GM13977 (cell line): Measurements from ENCODE around the gene BAIAP2.

Source experiments
- DNase-seq: peaks from one replicate; pipeline ENCODE4 v3.0.0; 2012; ENCODE audit warnings: low spot score
- CTCF ChIP-seq: IDR thresholded peaks from 2 replicates; pipeline ENCODE4 v1.5.1; 2012; ENCODE audit warnings: mild to moderate bottlenecking, control low read depth; ENCODE audit not compliant: insufficient read depth; ENCODE audit errors: extremely low read depth, missing control alignments
- in situ Hi-C: fragments of 300-500 bp; cut with MboI; formaldehyde crosslinking; loops from one replicate; pipeline ENCODE4 v1.12.0; 2022; ENCODE audit warnings: low sequenced_read_pairs, low pct_unique_long_range_greater_than_20kb, mixed read lengths, inconsistent platforms; ENCODE audit not compliant: unreplicated experiment

The BAIAP2 gene

GRCh38 chr17:81050645-81051625 is 16.0 kb downstream of the BAIAP2 start:
- TF ChIP-seq CTCF: no peak
- in situ Hi-C loops: no loop called here
- DNase-seq: no peak

GRCh38 chr17:81052199-81052997 is 17.4 kb downstream of the BAIAP2 start:
- DNase-seq: no peak
- in situ Hi-C loops: no loop called here
- no peak for TF ChIP-seq CTCF

DNA sequence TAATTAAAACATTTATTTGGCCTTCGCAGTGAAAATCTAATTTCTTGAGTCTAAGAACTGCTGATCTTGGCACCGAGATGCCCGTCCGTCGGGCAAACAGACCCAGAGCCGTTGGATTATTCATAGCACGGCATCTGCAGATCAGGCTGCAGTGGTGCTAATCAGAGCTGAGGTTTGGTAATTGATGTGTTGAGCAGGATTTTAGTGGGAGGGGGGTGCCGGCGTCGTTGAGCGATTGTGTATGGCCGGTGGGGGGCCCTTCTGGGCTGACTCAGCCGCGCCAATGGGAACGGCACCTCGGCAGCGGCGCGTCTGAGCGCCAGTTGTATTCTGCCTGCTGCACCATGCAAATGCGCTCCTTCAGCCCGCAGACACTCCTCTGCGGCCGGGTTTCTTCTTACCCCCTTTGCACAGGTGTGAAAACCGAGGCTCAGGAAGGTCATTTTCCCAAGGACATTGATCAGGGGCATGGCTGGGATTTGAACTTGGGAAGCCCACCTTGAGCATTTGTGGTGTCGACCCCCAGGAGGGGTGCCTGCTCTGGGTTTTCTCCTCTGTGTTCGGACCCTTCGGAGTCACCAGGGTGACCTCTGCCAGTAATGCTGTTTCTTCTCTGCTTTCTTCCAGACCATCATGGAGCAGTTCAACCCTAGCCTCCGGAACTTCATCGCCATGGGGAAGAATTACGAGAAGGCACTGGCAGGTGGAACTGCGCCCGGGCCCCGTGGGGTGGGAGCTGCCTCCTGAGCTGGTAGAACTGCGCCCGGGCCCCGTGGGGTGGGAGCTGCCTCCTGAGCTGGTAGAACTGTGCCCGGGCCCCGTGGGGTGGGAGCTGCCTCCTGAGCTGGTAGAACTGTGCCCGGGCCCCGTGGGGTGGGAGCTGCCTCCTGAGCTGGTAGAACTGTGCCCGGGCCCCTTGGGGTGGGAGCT is 18.4 kb downstream of the BAIAP2 start:
- in situ Hi-C loops: no loop called here
- TF ChIP-seq CTCF: no peak
- DNase-seq: no peak

- no peak for DNase-seq
- in situ Hi-C loops: no loop called here
- no peak for TF ChIP-seq CTCF
Measured at GRCh38 chr17:81054308-81054707, 19.4 kb downstream of the BAIAP2 start.

DNA sequence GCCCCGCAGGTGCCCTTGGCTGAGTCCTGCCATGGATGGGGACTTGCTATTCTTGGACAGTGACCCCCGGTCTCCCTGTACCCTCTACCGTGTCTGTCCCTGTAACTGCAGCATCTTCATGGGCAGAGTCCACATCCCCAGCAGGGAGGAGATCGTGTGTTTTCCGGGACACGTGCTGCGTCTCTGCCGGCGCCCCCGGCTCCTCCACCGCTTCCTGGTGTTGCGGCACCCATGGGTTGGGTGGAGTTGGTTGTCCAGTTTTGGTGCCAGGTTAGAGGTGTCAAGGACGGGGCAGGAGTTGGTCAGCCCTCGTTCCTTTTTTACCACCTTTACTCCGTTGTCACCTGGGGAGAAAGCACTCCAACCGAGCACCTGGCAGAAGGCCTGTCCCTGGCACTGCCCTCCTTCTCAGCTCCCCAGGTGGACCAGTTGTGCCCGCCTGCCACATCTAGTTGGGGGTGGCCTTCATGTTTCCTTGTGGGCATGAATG is 20.0 kb downstream of the BAIAP2 start:
- TF ChIP-seq CTCF: no peak
- DNase-seq: no peak
- in situ Hi-C loops: no loop called here
